ENCODE results near the gene IPO9.

- TF ChIP-seq CTCF (IDR thresholded peaks at IDR 0.05) = no peak
- TF ChIP-seq POLR2AphosphoS5 (IDR thresholded peaks at IDR 0.05; ENCODE audit: low read depth, low read length) = no peak
- no peak for TF ChIP-seq SIN3A (IDR thresholded peaks at IDR 0.05; ENCODE audit: borderline replicate concordance, insufficient read depth, low read depth, low read length)
- TF ChIP-seq, protein P1, sequence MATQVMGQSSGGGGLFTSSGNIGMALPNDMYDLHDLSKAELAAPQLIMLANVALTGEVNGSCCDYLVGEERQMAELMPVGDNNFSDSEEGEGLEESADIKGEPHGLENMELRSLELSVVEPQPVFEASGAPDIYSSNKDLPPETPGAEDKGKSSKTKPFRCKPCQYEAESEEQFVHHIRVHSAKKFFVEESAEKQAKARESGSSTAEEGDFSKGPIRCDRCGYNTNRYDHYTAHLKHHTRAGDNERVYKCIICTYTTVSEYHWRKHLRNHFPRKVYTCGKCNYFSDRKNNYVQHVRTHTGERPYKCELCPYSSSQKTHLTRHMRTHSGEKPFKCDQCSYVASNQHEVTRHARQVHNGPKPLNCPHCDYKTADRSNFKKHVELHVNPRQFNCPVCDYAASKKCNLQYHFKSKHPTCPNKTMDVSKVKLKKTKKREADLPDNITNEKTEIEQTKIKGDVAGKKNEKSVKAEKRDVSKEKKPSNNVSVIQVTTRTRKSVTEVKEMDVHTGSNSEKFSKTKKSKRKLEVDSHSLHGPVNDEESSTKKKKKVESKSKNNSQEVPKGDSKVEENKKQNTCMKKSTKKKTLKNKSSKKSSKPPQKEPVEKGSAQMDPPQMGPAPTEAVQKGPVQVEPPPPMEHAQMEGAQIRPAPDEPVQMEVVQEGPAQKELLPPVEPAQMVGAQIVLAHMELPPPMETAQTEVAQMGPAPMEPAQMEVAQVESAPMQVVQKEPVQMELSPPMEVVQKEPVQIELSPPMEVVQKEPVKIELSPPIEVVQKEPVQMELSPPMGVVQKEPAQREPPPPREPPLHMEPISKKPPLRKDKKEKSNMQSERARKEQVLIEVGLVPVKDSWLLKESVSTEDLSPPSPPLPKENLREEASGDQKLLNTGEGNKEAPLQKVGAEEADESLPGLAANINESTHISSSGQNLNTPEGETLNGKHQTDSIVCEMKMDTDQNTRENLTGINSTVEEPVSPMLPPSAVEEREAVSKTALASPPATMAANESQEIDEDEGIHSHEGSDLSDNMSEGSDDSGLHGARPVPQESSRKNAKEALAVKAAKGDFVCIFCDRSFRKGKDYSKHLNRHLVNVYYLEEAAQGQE (IDR thresholded peaks at IDR 0.05; ENCODE audit: insufficient read depth in 1 of 2, low read depth in 2 of 2, low read length in 1 of 2) = no peak
Measured at GRCh38 chr1:201800246-201800645, 28.7 kb upstream of the IPO9 start.
